GM18505 (cell line): Measurements from ENCODE around the gene TUT4.

Experiments used
- ATAC-seq: cut with Tn5 transposase; IDR thresholded peaks from one replicate; pipeline ENCODE4 v1.9.1; 2021; ENCODE audit not compliant: unreplicated experiment
- POLR2A ChIP-seq: IDR thresholded peaks from 4 replicates; pipeline ENCODE4 v1.6.1; 2011; ENCODE audit warnings: borderline replicate concordance; ENCODE audit not compliant: insufficient read depth, insufficient read length; ENCODE audit errors: extremely low read depth

The TUT4 gene, protein sequence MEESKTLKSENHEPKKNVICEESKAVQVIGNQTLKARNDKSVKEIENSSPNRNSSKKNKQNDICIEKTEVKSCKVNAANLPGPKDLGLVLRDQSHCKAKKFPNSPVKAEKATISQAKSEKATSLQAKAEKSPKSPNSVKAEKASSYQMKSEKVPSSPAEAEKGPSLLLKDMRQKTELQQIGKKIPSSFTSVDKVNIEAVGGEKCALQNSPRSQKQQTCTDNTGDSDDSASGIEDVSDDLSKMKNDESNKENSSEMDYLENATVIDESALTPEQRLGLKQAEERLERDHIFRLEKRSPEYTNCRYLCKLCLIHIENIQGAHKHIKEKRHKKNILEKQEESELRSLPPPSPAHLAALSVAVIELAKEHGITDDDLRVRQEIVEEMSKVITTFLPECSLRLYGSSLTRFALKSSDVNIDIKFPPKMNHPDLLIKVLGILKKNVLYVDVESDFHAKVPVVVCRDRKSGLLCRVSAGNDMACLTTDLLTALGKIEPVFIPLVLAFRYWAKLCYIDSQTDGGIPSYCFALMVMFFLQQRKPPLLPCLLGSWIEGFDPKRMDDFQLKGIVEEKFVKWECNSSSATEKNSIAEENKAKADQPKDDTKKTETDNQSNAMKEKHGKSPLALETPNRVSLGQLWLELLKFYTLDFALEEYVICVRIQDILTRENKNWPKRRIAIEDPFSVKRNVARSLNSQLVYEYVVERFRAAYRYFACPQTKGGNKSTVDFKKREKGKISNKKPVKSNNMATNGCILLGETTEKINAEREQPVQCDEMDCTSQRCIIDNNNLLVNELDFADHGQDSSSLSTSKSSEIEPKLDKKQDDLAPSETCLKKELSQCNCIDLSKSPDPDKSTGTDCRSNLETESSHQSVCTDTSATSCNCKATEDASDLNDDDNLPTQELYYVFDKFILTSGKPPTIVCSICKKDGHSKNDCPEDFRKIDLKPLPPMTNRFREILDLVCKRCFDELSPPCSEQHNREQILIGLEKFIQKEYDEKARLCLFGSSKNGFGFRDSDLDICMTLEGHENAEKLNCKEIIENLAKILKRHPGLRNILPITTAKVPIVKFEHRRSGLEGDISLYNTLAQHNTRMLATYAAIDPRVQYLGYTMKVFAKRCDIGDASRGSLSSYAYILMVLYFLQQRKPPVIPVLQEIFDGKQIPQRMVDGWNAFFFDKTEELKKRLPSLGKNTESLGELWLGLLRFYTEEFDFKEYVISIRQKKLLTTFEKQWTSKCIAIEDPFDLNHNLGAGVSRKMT (N-terminal part only)

DNA sequence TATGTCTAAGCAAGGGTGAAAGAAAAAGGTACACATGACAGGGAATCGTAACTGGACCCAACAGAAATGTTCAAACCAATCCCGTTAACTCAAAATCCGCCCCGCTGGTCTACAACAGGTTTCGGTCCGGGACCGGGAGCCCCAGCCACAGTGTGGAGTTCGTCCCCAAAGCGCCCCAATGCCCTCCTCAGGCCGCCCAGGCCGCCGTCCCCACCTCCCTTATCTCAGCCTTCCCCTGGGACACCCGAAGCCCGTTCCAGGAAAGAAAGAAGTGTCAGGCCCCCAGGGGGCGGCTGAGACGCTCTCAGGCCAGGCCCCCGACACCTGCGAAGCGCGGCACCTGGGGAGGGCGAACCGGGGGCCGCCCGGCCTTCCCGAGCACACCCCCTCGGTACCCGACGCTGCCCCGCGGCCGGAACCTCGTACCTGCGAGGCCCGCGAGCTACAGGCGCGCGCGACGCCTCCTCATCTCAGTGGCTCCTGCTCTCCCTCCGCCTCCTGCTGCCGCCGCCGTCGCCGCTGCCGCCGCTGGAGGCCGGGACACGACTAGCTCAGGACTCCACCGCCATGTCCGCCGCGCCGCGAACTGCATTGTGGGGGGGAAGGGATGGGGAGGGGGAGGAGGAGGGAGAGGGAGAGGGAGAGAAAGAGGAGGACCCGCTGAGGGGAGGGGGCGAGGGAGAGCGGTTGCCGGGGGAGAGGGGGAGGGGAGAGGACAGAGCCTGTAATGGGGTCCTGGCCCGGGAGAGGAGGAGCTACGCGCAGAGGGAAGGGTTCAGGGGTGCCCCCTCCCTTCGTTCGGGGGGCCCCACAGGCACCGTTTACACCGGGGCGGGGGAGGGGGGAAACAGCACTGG lies at the start of gene TUT4:
Gene TUT4, minus strand, starts transcription at position 588 of the 857 bp plus-strand sequence. CDS start 26,812 bp downstream, outside the sequence.
- peak; percentile 57 for TF ChIP-seq POLR2A
- ATAC-seq = peak; percentile 47

DNA sequence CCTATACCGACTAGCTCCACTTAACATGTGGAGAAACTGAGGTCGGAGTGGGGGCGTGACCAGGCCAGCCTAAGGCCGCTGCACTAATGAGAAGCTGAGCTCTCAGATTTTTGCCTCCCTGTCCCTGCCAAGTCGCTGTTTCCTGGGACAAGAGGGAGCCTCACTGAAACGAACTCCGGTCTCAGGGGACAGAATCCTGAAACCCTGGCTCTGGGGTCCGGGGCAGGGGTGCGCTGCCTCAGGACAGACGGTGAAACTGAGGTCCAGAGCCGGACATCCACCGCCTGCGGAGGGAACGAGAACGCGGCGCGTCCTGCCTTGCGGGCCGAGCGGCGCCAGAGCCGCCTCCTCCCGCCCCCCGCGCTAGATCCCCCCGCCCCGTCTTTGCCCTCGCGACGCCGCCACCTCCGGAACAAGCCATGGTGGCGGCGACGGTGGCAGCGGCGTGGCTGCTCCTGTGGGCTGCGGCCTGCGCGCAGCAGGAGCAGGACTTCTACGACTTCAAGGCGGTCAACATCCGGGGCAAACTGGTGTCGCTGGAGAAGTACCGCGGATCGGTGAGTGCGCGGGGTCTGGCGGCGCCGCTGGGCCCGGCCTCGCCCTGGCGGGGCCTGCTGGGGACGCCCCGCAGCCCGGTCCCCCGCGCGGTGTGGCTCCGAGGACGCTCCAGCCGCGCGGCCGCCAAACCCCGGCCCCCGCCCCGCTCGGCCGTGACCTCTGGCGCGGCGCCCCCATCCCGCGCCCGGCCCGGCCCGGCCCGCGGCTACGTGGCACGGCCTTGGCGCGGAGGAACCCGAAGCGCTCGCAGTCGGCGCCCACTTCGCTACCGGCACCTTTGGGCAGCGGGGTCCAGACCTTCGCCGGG lies 49.3 kb upstream of the TUT4 start, which contains the start of gene GPX7:
Gene GPX7, plus strand, starts transcription at position 381 of the 865 bp plus-strand sequence. Its CDS starts 39 bp downstream, at position 420.
- TF ChIP-seq POLR2A = no peak
- ATAC-seq = no peak

DNA sequence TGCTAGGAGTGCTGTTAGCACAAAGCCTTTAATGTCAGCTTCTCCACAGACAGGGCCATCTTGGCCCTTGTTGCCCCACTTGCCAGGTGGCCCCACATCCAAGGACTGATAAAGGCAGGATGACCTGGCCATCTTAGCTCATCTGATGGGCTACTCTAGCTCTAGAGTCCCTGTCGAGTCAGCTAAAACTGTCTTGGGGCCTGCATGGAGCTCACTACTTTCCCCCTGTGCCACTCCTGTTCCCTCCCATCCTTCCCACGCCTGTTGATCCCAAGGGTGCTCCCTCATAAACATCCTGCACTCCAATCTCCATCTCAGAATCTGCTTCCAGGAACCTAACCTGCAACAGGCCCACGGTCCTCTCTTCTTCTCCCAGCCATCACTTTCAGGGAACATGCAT lies 48.6 kb upstream of the TUT4 start:
- no peak for TF ChIP-seq POLR2A
- no peak for ATAC-seq

DNA sequence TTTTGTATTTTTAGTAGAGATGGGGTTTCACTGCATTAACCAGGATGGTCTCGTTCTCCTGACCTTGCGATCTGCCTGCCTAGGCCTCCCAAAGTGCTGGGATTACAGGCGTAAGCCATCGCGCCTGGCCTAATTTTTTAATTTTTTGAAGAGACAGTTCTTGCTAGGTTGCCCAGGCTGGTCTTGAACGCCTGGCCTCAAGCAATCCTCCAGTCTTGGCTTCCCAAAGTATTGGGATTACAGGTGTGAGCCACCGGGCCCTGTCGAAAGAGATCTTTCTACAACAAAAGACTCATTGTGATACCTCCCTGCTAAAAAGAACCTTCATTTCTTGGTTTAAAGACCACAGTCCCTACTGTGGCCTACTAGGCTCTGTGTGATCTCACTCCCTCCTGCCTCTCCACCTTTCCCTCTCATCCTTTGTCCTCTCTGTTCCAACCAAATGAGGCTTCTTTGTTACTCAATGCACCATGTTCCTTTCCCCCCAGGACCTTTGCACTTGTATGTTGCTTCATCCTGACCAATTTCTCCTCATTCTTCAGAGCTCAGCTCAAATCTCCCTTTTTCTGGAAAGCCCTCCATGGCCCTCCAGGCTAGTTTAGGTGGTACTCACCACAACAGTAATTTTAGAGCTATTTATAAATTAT lies 47.8 kb upstream of the TUT4 start:
- no peak for TF ChIP-seq POLR2A
- ATAC-seq = no peak

DNA sequence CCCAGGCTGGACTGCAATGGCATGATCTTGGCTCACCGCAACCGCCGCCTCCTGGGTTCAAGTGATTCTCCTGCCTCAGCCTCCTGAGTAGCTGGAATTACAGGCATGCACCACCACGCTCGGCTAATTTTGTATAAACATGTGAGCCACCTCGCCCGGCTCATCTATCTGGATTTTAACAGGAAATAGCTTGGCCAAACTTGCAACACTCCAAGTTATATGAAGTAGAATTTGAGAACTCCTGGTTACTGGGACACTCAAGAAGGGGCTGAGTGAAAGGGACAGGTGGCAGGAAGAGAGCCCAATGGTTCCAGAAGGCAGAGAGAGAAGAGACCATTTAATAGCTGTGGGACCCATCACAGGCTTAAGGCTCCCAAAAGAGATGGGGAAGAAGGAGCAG lies 46.3 kb upstream of the TUT4 start:
- no peak for TF ChIP-seq POLR2A
- ATAC-seq = no peak

DNA sequence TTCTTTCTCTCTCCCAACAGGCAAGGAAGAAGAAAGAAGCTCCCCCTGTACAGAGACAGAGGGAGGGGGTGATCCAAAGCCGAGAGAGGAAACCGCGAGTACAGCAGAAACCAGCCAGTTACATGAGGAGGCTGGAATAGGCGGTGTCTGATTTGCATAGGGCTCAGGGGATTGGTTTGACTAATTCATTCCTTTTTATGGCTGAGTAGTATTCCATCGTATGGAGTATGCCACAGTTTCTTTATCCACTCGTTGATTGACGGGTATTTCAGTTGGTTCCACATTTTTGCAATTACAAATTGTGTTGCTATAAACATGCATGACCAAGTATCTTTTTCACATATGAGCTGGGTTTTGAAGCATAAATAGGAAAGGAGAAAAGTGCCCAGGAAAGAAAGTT lies 45.8 kb upstream of the TUT4 start:
- no peak for TF ChIP-seq POLR2A
- ATAC-seq = no peak

DNA sequence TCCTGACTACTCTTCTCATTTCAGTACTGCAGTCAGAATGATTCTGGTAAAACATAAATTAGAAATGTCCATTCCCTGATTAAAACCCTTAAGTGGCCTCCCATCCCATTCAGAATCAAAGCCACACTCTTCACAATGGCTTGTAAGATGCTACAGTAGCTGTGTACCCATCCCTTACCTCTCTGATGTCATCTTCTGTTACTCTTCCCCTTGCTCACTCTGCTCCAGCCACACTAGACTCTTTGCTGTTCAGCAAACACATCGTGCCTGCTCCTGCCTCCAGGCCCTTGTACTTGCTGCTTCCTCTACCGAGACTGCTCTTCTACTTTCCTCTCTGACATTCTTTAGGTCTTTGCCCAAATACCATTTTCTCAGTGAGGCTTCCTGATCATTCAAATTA lies 45.0 kb upstream of the TUT4 start:
- ATAC-seq = no peak

DNA sequence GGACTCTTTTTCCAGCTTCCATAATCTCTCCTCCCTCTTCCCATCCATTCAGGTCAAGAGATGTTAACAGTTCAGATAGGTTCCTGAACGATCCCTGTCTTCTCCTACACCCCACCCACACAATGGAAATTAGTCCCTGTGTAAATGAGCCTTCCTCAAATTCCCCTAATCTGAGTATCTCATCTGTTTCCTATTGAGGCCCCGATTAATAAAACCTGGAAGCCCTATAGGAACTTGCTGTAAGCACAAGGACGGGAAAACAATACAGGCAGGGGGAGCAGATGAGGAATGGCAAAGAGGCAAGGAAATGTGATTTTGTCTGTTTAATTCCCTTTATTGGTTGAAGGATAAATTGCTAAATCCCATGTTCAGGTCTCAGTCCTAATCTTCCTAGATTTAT lies 42.2 kb upstream of the TUT4 start:
- ATAC-seq = no peak
- no peak for TF ChIP-seq POLR2A

More for the DNA sequence above, 45.0 kb upstream of the TUT4 start:
- no peak for TF ChIP-seq POLR2A

DNA sequence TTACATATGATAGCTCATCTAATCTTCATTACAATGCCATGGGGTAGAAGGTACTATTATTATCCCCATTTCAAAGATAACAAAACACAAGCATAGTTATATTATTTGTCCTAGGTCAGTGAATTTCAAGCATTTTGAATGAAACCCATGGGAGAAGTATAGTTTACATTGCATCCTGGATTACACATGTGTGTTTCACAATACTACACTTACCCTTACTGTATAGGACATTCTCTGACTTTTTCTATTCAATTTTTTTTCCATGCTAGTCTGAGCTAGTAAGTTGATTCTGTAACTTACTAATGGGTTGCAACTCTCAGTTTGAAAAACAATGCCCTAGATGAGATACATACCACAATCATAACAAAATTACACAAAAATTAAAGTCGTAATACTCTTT lies 40.6 kb upstream of the TUT4 start:
- no peak for TF ChIP-seq POLR2A
- no peak for ATAC-seq

DNA sequence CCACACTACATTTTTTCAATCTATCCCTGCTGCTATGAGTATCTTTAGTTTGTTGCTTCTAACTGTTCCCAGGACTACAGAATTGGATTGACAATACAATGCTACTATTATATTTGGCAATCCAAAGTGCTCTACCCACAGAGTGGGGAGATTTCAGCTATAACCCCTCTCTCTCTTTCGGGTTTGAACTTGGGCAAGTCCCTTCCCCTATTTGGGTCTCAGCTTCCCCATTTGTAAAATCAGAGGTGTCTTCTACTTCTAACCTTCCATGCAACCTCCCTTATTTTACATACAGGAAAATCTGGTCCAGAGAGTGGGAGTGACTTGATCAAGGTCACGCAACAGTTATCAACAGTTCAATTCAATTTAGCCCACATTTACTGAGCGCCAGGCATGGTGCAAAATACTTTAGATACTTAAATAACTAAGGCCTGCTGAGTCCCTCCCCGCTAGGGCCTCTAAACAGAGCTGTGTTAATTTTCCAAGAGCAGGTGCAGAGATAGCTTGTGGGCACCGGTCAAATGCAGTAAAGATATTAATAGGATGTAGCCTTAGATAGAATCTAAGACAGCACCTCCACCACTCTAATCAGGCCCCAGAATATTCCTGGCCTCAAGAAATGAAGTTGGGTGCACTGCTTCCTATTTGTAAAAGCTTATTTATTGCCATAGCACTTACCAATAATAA lies 39.9 kb upstream of the TUT4 start:
- TF ChIP-seq POLR2A = no peak

More for the DNA sequence above, 39.9 kb upstream of the TUT4 start:
- ATAC-seq = no peak
